NCI-H1436 treated with DMSO at 0.1 percent for 48 hours (cell line): ENCODE data around the gene F10.

ENCODE experiments used
- DNase-seq: peaks from one replicate; lab custom pipeline; 2025; lab: John Stamatoyannopoulos, UW

F10 gene

GRCh38 chr13:113196970-113197737 is 74.6 kb downstream of the F10 start:
- no peak for DNase-seq
